Measurements from ENCODE around the gene MAG.

Gene MAG

GRCh38 chr19:35362261-35363000, 70.5 kb downstream of the MAG start:
- no peak for DNase-seq (ENCODE audit: low read depth in 3 of 3)

DNA sequence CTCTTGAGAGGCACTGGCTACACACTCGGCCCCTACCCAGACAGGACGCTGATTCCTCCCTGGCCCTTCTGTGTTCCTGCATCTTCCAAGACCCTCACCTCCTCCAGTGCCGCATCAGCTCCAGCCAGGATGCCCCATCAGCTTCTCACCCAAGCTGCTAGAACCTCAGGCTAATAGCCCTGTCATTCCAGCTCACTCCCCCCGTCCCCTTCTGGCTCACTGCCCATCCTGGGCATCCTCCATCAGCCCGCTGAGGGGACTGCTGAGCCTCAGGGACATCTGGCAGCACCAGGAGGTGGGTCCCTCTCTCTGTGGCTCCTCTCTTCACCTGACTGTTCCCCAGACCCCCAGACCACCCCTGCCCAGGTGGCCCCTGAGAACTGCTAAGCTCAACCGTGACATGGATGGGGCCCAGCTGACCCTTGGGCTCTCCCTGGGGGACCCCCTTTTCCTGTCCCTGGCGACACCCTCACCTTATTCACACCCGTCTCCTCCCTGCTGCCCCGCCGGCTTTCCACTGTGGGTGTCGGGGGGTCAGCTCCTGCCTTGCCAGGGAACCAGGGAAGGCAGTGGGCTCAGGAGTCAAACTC, 71.1 kb downstream of the MAG start:
- no peak for DNase-seq (ENCODE audit: low read depth in 3 of 3)

All from stimulated activated CD4-positive, alpha-beta T cell treated with anti-CD3 and anti-CD28 coated beads, TNF-alpha, amount 100 ng/mL, for 48 hours (primary cell).